HG03378 (cell line): ENCODE data around the gene SAA1.
"Not testable (repeated sequence)": the region's sequence is repeated elsewhere in the genome, so short reads cannot be mapped to it uniquely, and the experiment has no call there.

Experiments
- ATAC-seq: cut with Tn5 transposase; IDR thresholded peaks from one replicate; pipeline ENCODE4 v1.9.1; 2021; ENCODE audit warnings: mild to moderate bottlenecking, moderate library complexity; ENCODE audit not compliant: unreplicated experiment

SAA1 gene

DNA sequence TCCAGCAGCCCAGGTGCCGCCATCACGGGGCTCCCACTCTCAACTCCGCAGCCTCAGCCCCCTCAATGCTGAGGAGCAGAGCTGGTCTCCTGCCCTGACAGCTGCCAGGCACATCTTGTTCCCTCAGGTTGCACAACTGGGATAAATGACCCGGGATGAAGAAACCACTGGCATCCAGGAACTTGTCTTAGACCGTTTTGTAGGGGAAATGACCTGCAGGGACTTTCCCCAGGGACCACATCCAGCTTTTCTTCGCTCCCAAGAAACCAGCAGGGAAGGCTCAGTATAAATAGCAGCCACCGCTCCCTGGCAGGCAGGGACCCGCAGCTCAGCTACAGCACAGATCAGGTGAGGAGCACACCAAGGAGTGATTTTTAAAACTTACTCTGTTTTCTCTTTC lies at the start of gene SAA1:
Gene SAA1, plus strand, starts transcription at position 316 of the 400 bp plus-strand sequence. CDS start 624 bp downstream, outside the sequence.
- no peak for ATAC-seq

DNA sequence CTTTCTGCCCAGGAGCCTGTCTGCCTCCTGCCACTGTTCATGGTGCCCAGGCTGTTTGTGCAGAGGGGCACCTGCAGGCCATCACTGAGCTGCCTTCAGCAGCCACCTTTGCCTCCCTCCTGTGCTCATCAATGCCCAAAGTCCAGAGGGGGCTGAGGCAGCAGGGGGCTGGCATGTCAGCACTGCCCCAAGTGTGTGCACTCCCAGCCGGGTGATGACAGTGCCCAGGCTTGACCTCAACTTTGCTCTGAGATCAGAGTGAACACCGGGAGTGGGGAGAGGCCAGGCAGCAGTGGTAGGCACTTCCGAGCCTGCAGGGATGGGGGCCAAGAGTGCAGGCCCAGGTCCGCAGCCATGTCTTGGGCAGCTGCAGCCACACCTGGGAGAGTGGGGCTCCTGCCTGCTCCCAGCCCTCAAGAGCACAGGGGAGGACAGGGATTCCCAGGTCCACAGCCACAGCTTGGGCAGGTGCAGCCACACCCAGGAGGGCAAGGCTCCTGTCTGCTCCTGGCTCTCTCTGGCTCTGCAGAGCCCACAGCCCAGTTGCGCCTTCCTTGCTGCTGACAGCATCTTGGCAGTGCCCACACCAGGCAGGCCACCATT lies 44.7 kb upstream of the SAA1 start:
- ATAC-seq, result no peak

DNA sequence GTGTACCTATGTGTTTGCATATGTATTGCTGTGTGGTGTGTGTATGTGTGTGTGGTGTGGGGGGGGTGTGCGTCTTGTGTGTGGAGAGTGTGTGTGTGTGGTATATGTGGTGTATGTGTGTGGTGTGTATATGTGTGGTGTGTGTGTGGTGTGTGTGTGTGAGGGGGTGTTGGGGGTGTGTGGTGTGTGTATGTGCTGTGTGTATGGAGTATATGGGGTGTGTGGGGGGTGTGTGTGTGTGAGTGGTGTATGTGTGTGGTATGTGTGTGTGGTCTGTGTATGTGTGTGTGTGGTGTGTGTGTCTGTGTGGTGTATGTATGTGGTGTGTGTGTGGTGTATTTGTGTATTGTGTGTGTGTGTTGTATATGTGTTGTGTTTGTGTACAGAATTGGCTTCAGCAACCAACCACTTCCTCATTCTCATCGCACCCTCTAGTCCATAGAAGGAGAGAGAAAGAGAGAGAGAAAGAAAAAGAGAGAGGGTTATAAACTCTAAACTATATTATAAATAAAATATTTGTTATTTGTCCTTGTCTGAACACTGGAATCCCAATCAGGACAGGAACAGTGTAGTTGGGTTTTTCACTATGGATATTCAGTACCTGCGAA lies 43.1 kb upstream of the SAA1 start:
- ATAC-seq, result no peak

DNA sequence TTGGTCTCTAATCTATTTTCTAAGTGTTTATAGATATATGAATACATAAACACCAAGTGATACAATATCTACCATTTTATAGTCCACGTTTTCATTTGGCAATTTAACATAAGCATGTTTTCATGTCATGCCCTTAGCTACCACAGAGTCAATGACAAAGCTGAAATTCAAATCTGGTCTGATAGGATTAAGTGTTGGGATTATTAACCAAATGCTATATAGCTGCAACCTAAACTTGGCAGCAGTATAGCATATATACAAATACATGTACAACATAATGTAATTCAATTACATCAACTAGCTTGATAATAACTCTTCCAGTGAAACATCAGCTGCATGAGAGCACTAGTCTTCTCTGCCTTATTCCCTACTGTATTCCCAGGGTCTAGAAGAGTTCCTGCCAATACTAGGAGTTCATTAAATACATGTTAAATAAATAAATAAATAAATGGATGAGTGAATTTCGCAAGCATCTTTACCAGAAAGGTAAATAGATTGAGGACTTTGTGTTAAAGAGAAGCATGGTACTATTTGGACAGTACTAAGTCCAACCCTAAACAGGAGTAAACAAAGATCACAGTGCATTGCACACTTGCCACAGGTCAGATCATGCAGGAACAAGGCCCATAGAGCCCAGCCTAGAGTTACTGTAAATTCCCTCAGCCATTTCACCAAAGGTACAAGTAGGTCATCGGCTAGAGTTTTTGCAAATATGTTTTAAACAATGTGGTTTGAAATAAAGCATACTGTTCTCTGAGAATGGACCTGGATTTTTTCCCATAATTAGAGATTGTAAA lies 42.3 kb upstream of the SAA1 start:
- no peak for ATAC-seq

DNA sequence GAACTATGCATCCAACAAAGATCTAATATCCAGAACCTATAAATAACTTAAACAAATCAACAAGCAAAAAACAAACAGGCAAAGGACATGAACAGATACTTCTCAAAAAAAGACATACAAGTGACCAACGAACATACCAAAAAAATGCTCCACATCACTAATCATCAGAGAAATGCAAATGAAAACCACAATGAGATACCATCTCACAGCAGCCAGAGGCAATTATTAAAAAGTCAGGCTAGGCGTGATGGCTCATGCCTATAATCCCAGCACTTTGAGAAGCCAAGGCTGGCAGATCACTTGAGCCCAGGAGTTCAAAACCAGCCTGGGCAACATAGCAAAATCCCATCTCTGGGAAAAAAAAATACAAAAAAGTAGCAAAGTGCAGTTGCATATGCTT lies 40.2 kb upstream of the SAA1 start:
- ATAC-seq, result no peak

DNA sequence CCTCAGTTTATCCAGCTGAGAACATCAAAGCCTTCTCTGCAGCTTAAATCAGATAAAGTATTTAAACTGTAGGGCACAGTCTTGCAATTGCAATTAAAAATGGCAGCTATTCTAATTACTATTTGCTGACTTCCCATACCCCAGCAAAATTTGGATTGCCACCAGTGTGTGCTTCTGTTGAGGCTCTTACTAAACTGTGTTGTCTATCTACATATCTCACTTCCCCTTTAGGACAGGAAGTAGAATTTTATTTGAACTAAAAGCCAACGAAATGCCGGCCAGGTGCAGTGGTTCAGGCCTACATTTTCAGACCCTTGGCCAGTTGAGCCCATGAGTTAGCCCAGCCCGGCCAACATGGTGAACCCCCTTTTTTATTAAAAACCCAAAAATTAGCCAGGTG lies 36.6 kb upstream of the SAA1 start:
- ATAC-seq, result peak; percentile 90

DNA sequence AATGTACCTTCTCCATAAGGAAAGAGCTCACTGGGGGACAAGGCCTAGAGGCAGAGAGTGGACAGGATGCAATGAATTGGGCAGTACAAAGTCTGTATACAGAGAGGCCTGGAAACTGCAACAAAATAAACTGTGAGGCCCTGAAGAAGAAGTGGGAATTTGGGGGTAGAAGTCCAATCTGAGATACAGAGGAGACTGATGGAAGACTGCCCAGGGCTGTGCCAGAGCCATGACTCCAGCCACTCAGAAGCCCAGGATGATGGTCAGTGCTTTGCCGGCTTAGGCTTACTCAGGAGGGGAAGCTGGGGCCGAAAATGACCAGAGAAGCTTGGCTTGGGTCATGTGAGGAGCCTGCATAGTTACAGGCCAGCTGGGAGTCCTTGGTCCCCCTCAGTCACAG lies 35.2 kb upstream of the SAA1 start:
- ATAC-seq, result no peak

DNA sequence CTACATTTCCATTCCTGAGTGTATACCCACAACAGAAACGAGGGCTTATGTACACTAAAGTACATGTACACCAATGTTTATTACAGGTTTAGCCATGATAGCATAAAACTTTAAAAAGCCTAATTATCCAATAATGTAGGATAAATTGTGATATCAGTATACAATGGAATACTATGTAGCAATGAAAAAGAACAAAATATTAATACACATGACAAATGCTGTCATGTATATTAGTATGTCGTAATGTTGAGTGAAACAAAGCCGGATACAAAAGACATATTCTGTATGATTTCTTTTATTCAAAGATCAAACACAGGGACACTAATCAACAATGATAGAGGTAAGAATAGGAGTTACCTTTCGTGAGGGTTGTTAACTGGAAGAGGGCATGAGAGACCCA lies 32.2 kb upstream of the SAA1 start:
- ATAC-seq, result no peak

DNA sequence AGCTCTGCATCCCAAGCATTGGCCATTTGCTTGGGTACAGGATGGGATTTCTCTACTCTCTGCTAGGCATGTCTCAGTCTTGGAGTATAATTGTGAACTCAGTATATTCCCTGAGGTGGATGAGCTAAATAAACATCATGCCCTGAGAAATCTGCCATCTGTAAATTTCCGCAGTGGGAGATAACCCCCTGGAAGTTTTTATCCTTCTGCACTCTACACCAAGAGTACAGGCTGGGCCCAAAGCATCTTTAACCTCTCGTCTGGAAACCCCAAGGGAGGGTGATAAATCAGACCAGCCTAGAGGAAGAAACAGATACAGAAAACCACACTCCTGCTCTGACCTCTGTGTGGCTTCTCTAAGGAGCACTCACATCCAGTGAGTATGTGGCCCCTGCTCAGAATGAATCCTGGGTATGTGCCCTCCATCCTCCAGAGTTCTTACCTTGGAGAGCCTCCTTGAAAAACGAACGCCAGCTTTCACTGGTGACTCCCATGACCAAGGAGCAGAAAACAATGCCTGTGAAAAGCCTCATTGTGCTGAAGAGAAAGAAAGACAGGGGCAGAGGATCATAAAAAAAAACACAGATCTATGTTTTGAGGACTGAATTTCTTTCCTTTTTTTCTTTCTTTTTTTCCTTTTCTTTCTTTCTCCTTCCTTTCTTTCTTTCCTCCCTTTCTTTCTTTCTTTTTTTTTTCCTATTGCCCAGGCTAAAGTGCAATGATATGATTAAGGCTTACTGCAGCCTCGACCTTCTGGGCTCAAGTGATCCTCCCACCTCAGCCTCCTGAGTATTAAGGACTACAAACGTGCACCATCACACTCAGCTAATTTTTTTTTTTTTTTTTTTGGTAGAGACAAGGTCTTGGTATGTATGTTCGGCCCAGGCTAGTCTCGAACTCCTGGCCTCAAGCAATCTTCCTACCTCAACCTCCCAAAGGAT lies 30.4 kb upstream of the SAA1 start:
- no peak for ATAC-seq

DNA sequence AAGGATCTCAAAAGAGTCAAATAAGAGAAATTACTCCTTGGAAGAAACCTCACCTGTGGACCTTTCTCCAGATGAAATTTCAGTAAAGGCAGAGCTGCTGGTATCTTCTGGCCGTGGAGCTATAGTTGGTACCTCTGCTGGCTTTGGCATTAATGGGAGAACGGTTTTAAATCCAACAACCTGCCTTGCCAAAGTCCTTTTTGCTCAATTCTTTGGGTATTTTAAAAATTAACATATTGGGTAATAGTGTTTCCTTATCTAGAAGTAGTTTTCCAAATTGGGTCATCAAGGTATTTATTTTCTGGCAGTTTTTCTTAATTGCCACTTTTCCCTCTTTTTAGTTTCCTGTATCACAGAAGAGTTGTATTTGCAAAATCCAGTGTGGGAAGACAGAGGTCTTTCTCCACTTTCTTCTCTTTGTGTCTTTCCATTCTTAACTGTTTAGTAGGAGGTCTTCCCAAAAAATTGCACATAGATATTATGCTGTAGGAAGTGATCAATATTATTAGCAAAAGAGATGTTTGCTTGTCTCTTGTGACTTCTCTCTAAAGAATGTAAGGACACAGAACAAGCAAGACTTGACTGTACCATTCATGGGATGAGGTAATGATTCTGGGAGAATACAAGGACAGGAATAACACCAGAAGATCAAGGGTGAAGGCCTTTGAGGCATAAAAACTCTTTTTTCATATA lies 29.3 kb upstream of the SAA1 start, which contains the start of gene SAA4:
Gene SAA4, minus strand, starts transcription at position 139 of the 693 bp plus-strand sequence. CDS start 876 bp downstream, outside the sequence.
- no peak for ATAC-seq

DNA sequence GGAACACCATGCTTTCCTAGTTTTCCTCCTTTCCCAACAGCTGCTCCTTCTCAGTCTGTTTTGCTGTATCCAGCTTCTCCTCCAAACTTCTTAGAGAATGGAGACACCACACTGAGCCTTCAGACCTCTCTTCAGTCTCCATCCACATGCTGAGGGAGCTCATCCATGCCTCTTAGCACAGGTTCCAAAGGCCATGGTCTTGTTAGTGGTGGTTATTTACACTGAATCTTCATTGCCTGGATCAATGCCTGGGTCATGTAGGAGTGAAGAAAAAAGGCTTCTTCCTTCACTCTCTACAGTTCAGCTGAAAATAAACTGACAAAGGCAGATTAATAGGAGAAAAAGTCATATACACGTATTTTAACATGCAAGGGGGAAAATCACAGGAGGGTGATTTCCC lies 26.4 kb upstream of the SAA1 start:
- no peak for ATAC-seq

DNA sequence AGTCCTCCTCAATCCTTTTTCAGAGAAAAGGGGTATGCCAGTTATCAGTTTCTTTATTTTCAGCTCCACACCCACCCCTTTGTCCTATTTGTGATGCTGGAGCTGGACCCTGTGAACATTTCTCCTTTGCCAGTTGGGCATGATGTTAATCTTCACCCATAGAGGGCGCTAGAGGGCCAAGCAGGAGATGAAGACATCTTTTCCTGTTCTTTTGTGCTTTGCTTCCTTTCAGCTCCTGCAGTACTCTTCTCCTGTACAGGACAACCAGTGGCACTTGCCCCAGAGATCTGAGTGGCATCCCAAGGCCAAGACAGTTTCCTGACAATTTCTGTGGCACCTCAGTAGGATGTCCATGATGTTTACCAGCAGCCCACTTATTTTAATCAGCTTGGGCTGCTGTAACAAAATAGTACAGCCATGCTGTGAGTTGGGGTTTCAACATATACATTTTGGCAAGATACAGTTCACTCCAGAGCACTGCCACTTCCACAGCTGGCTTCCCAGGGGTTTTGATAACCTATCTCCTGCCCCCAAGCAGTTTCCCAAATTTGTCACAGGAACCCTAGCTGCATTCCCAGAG lies 22.2 kb upstream of the SAA1 start:
- ATAC-seq, result no peak

DNA sequence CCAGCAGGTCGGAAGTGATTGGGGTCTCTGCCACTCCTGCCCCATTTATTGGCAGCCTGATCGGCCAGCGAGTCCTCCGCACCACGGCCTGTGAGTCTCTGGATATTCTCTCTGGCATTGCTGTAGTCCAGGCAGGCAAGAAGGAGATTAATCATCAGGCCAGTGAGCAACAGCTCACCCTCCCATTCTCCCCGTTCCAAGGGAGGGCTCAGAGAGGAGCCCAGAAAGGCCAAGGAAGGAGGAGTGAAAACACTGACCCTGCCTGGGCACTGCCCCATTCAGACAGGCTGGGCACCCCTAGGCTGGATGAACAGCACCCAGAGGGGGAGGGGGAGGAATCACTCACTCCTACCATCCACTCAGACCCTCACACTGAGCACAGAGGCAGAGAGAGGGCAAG lies 20.7 kb upstream of the SAA1 start:
- ATAC-seq, result no peak

DNA sequence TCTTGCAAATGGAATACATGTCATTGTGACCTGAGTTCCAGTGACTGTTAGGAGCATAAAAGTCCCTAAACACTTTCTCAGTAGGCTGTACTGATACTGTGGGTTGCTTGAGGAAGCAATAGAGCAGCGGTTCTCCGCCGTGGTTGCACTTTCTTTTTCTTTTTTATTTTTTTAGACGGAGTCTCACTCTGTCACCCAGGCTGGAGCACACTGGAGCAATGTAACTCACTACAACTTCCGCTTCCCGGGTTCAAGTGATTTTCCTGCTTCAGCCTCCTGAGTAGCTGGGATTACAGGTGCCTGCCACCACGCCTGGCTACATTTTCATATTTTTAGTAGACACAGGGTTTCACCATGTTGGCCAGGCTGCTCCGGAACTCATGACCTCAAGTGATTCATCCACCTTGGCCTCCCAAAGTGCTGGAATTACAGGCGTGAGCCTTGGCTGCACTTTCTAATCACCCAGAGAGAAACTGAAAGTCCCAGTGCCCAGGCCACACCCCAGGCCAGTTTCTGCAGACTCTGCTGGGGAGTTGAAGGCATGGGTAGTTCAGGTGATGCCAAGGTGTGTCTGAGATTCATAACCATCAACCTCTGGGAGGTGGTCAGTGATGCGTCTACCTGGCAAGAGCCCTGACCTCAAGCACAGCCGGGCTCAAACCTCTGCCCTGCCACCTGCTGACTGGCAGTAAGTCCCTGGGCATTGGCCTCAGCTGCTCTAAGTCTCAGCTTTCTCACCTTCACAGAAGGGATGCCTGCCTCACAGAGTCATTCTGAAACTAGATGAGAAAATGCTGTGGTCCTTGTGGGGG lies 19.5 kb upstream of the SAA1 start:
- ATAC-seq, result peak; percentile 72

DNA sequence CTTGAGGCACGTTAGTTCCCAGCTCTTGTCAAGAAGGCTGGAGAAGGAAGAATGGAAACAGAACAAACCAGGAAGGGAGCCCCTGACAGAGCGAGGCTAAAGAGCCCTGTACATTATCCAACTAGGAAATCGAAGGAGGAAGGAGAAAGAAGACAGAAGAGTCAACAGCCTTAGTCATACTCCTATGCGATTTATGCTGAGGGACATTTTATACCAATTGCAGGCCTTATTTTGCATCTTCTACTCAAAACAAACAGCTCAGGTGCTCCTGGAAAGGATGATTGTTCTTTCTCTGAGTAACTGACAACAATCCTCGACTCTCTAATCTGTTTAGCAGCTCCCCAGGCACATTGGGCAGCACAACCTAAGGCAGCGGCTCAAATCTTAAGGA lies 18.9 kb upstream of the SAA1 start:
- ATAC-seq, result not testable (repeated sequence)

DNA sequence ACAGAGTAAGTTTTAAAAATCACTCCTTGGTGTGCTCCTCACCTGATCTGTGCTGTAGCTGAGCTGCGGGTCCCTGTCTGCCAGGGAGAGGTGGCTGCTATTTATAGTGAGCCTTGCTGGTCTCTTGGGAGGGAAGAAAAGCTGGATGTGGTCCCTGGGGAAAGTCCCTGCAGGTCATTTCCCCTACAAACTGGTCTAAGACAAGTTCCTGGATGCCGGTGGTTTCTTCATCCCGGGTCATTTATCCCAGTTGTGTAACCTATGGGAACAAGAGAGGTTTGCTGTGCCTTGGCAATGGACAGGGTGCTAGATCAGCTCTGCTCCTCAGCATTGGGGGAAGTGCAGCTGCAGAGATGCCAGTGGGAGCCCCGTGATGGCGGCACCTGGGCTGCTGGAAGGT lies 17.5 kb upstream of the SAA1 start, which contains the start of gene SAA2:
Gene SAA2, minus strand, starts transcription at position 108 of the 400 bp plus-strand sequence. CDS start 657 bp downstream, outside the sequence.
- no peak for ATAC-seq

DNA sequence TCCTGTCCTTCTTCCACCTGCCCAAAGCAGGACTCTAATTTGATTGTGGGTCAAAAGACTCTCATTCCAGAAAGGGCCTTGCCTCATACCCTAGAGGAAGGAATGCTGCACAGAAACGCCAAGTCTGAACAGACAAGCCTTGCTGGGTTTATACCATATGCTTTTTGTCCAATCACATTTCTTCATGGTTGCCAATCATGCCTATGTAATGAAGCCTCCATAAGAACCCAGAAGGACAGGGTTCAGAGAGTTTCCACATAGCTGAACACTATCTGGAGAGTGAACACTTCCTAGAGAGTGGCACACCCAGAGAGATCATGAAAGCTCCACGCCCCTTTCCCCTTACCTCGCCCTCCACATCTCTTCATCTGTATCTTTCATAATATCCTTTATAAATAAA lies 12.8 kb upstream of the SAA1 start:
- ATAC-seq, result no peak

DNA sequence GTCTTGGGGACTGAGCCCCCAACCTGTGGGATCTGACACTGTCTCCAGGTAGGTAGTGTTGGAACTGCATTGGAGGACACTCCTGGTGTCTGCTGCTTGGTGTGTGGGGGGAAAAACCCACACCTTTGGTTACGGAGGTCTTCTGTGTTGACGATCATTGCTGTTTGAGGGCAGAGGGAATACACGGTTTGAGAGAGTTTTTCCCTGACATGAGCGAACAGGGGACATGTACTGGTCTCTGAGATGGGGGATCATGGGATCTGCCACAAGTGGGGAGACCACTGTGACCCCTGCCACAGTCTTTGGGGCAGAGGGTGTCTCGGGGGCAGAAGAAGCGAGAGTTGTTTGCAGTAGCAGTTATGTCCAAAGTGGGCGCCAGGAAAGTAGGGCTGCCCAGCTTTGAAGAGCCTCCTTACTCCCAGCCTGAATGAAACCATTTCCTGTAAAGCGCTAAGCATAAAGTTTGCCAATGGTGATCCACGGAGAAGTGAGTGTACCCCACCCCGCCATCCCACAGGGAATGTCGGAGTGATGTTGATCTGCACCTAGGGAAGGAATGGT lies 12.2 kb upstream of the SAA1 start:
- ATAC-seq, result no peak
